22Rv1 (cell line): ENCODE results near the gene NEURL4.

Experiments used
- H3K27ac ChIP-seq: fragments of 450-650 bp; 2 replicates; pipeline ENCODE4 v1.5.1; 2017
- CTCF ChIP-seq: fragments of 450-650 bp; IDR thresholded peaks from 2 replicates; pipeline ENCODE4 v1.5.1; 2017; ENCODE audit warnings: mild to moderate bottlenecking
- ZFX ChIP-seq: fragments of 450-650 bp; IDR thresholded peaks from 2 replicates; pipeline ENCODE4 v1.6.1; 2017; ENCODE audit warnings: antibody characterized with exemption, borderline replicate concordance

NEURL4 gene

GRCh38 chr17:7296189-7296861 lies 32.8 kb downstream of the NEURL4 start:
- H3K27ac ChIP-seq: peak overlapping the region; percentile 100
- TF ChIP-seq CTCF: peak; percentile 98
- TF ChIP-seq ZFX: no peak

- peak overlapping the region; percentile 100 for H3K27ac ChIP-seq
- TF ChIP-seq CTCF (peak; percentile 74), ZFX (no peak)
Measured at GRCh38 chr17:7295230-7296180, 33.6 kb downstream of the NEURL4 start.

GRCh38 chr17:7294614-7295153 lies 34.5 kb downstream of the NEURL4 start, which contains the start of gene YBX2:
Gene YBX2, minus strand, starts transcription at chr17:7294639. Its CDS starts 139 bp downstream, at chr17:7294500.
- H3K27ac ChIP-seq: peak within 1 kb of the TSS; percentile 100
- no peak for TF ChIP-seq CTCF
- TF ChIP-seq ZFX: no peak

DNA sequence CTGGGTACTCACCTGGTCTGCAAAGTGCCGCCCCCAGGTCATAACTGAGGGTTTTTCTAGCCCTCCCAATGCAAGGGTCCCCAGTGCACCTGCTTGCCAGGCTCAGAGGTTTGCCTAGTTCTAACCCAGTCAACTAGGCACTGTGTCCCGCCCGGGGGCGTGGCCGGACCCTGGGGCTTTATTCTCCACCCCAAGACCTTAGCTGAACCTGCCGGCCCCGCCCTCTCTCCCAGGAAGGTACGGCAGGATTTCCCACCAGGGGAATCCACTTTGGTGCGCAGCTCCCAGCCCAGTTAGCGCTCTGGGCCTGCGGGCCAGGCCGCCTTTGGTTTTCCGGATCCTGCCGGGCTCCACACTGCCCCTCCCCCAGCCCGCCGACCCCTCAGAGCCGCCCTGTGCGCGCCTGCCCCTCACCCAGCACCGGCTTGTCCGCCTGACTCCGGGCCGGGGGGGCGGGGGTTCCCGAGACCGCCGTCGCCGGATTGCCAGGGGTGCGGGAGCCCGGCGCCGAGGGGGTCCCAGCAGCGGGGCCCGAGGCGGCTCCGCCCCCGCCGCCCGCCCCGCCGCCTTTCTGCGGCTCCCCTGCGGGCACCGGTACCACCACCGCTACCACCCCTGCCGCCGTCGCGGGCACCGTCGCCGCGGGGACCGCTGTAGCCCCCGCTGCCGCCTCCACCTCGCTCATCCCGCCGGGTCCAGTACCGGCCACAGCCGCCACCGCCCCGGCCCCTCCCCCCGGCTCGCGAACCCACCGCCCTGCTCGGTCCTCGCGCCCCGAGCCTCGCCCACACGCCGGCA lies 35.1 kb downstream of the NEURL4 start:
- no peak for TF ChIP-seq CTCF
- no peak for TF ChIP-seq ZFX
- peak overlapping the region; percentile 100 for H3K27ac ChIP-seq

DNA sequence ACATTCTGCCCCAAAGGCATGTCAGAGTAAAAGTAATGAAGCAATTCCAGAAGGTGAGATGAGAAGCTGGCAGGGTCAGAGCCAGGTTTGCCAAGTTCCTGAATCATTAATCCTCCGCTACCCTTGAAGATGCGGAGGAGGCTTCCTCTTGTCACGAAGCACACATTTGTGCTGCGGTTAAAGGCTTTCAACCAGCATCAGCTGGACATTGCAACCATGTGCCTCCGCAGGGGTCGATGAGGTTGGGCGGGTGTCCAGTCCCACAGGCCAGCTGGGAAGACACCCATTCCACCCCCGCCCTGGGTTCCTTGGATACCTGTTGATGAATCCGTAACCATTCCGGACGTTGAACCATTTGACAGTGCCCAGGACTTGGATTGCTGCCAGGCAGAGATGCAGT lies 36.0 kb downstream of the NEURL4 start:
- peak overlapping the region; percentile 100; the same call in 1 of the 2 replicates for H3K27ac ChIP-seq
- TF ChIP-seq CTCF: no peak
- TF ChIP-seq ZFX: no peak

- no peak for TF ChIP-seq ZFX
- TF ChIP-seq CTCF: no peak
- H3K27ac ChIP-seq: peak overlapping the region; percentile 100; the same call in 1 of the 2 replicates
Measured at GRCh38 chr17:7292729-7293128, 36.4 kb downstream of the NEURL4 start.
